ENCODE measurements around the gene TBC1D22A.

- TF ChIP-seq CTCF (IDR thresholded peaks at IDR 0.05): no peak
- no peak for TF ChIP-seq POLR2A (IDR thresholded peaks at IDR 0.05)
- no peak for TF ChIP-seq POLR2AphosphoS5 (IDR thresholded peaks at IDR 0.05)
Measured at GRCh38 chr22:46896568-46897245, 134.3 kb downstream of the TBC1D22A start.
